GM23248 (cell line): ENCODE measurements around the gene SPAG4.

Experiments used
- EZH2 ChIP-seq: fragments of 200-600 bp; sonication (generic); IDR thresholded peaks from 2 replicates; pipeline ENCODE4 v1.6.1; 2018; ENCODE audit warnings: antibody characterized with exemption, mild to moderate bottlenecking; ENCODE audit not compliant: insufficient read depth, poor library complexity, severe bottlenecking
- EZH2phosphoT487 ChIP-seq: fragments of 200-600 bp; sonication (generic); IDR thresholded peaks from 2 replicates; pipeline ENCODE4 v1.6.1; 2018; ENCODE audit warnings: antibody characterized with exemption, moderate library complexity, mild to moderate bottlenecking, low read depth; ENCODE audit not compliant: insufficient read depth

DNA sequence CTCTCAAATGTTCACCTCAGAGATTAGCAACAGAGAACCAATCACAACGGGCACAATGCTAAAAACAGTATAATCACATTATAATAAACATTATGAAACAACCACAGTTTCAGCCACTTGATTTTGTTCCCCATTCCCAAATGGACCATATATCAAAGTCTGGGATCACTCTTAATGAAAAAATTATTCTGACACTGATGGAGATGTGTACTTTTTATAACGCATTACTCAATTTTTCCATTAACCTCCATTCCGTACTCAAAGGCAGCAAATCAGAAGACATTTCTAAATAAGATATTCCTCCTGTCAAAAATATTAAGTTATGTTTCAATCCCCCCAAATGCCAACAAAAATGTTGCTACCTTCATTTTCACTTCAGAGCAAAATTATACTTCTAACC lies 46.3 kb downstream of the SPAG4 start:
- TF ChIP-seq EZH2 (no peak), EZH2phosphoT487 (no peak)
